Stimulated activated CD8-positive, alpha-beta memory T cell treated with anti-CD3 and anti-CD28 coated beads, Interleukin-12 subunit alpha, Interleukin-12 subunit beta, amount 100 ng/mL, for 1 hour (primary cell): ENCODE measurements around the gene NUDCD2.
"Not testable (repeated sequence)": the region's sequence is repeated elsewhere in the genome, so short reads cannot be mapped to it uniquely, and the experiment has no call there.

Experiments used
- DNase-seq: peaks from one replicate; pipeline ENCODE4 v3.0.0-alpha.2; 2020; ENCODE audit warnings: low read depth

The NUDCD2 gene

GRCh38 chr5:163426128-163426527 lies 33.8 kb downstream of the NUDCD2 start:
- not testable (repeated sequence) for DNase-seq

- no peak for DNase-seq
These were observed 35.1 kb downstream of the NUDCD2 start for GRCh38 chr5:163424836-163425235.

GRCh38 chr5:163415673-163416072 lies 44.2 kb downstream of the NUDCD2 start:
- not testable (repeated sequence) for DNase-seq

GRCh38 chr5:163410505-163410904 lies 49.4 kb downstream of the NUDCD2 start:
- DNase-seq = no peak

GRCh38 chr5:163409384-163409783 lies 50.5 kb downstream of the NUDCD2 start:
- DNase-seq = no peak

GRCh38 chr5:163408311-163408923 lies 51.5 kb downstream of the NUDCD2 start:
- DNase-seq = peak; percentile 23

GRCh38 chr5:163407034-163407655 lies 52.8 kb downstream of the NUDCD2 start:
- DNase-seq = no peak

GRCh38 chr5:163404364-163405173 lies 55.3 kb downstream of the NUDCD2 start:
- DNase-seq = no peak

- DNase-seq = no peak
These were observed 57.9 kb downstream of the NUDCD2 start for GRCh38 chr5:163402007-163402406.

GRCh38 chr5:163401271-163401670 lies 58.6 kb downstream of the NUDCD2 start:
- no peak for DNase-seq

GRCh38 chr5:163399923-163400322 lies 60.0 kb downstream of the NUDCD2 start:
- DNase-seq = no peak

- no peak for DNase-seq
These were observed 62.5 kb downstream of the NUDCD2 start for GRCh38 chr5:163397354-163397753.

GRCh38 chr5:163396818-163397340 lies 63.0 kb downstream of the NUDCD2 start:
- not testable (repeated sequence) for DNase-seq
